ENCODE data around the gene CDH23. TPM values are rescaled to one million over a fixed set of nuclear protein-coding genes. Genes with fewer than 3 reads are reported as not detected.
A peak's percentile ranks its signal among the peaks of the same experiment; 100 is the strongest.

Gene CDH23
- total and polyA plus RNA-seq, 2 donors (not counting 1 experiment from before 2014, with no cell fraction given): 0.01 to 0.17 TPM

DNA sequence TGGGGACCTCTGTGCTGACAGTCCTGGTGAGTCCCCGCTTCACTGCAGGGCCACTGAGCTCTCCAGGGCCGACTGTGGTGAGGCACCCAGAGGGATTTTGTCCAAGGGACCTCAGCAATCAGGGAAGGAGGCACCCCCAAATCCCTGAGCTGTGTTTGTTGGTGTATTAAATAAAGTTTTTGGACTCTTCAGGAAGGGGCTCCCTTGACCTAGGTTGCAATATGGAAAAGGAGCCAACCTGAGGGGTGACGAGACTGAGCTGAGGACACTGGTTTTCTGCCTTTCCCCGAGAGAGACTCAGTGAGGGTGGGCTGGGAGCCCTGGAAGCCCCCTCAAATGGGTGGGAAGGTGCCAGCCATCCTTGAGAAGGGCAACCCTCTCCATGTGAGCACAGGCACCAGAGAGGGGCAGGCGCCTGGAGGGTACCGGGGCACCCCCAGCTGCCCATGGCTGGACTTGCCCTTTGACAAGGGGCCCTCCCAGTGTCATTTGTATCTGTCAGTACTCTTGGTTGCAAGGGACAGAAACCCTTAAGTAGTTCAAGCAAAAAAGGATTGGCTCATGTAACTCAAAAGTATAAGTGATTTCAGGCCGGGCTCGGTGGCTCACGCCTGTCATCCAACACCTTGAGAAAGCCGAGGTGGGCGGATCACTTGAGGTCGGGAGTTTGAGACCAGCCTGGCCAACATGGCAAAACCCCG is 250.0 kb downstream of the CDH23 start:
- Histone ChIP-seq H3K4me2 (ENCODE audit: extremely low read depth, insufficient read depth, low read length) (no peak overlapping the region), H3K36me3 (ENCODE audit: control insufficient read depth, insufficient read depth, low read length) (no peaks in the 10 kb centered on the region), H3K4me3 (replicated peaks in 1 of 4; ENCODE audit: control extremely low read depth in 1 of 4, insufficient read depth in 1 of 4, low read depth in 3 of 4, low read length in 4 of 4) (no peak overlapping the region), H3K79me2 (ENCODE audit: control insufficient read depth, insufficient read depth, low read length) (no peaks in the 10 kb centered on the region), H4K20me1 (ENCODE audit: control insufficient read depth, extremely low read depth, insufficient read depth, low read length) (no peaks in the 10 kb centered on the region), H2AFZ (ENCODE audit: low read length) (no peak overlapping the region), H3K9me3 (ENCODE audit: control insufficient read depth, insufficient read depth, low read depth, low read length) (no peaks in the 10 kb centered on the region), H3K27me3 (ENCODE audit: control insufficient read depth, insufficient read depth, low read length) (peaks cover 6% of the 10 kb centered on the region), H3K9ac (ENCODE audit: insufficient read depth, low read length) (no peak overlapping the region), H3K27ac (ENCODE audit: insufficient read depth, low read length) (no peak overlapping the region), H3K4me1 (ENCODE audit: control insufficient read depth, extremely low read depth, insufficient read depth, low read length) (no peaks in the 10 kb centered on the region)
- TF ChIP-seq EZH2 (IDR thresholded peaks at IDR 0.05; ENCODE audit: low read length, missing control alignments): no peak
- TF ChIP-seq, protein P1, sequence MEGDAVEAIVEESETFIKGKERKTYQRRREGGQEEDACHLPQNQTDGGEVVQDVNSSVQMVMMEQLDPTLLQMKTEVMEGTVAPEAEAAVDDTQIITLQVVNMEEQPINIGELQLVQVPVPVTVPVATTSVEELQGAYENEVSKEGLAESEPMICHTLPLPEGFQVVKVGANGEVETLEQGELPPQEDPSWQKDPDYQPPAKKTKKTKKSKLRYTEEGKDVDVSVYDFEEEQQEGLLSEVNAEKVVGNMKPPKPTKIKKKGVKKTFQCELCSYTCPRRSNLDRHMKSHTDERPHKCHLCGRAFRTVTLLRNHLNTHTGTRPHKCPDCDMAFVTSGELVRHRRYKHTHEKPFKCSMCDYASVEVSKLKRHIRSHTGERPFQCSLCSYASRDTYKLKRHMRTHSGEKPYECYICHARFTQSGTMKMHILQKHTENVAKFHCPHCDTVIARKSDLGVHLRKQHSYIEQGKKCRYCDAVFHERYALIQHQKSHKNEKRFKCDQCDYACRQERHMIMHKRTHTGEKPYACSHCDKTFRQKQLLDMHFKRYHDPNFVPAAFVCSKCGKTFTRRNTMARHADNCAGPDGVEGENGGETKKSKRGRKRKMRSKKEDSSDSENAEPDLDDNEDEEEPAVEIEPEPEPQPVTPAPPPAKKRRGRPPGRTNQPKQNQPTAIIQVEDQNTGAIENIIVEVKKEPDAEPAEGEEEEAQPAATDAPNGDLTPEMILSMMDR (conservative IDR thresholded peaks at IDR 0.05 in 1 of 2, IDR thresholded peaks at IDR 0.05 in 1 of 2; ENCODE audit: low read depth in 1 of 2, low read length in 2 of 2): no peak
- no peak for DNase-seq (ENCODE audit: low read depth in 2 of 2)

DNA sequence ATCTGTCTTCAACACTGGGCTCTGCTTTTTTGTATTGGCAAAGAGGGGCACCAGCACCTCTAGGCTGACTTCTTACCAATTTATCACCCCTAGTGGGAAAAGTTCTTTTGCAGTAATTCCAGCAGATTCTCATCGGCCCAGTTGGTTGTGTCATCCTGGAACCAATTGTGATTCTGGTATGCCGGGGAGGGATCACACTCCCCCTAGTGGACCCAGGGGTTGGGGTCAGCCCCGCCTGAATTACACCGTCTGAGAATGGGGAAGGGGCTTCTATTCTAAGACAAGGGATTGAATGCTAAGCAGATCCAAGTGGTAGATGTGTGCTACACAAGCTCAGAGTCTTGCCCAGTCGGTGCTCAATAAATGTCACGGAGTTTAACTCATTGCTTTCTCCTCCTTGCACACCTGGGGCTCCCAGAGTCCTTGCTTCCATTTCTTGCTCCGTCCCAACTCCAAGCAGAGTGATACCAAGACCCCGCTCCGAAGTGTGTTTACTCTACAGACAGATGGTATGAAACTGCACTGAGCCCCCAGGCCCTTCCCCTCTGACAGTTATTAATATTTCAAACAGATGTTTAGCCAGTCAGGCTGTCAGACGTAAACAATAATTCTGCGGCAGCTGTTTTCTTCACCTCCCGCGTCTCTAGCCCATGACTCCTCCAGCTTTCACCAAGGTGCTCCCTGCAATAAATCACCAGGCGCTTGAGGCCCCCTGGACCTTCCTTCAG is 251.0 kb downstream of the CDH23 start:
- no peak overlapping the region for H3K4me3 ChIP-seq (replicated peaks in 1 of 4; ENCODE audit: control extremely low read depth in 1 of 4, insufficient read depth in 1 of 4, low read depth in 3 of 4, low read length in 4 of 4)
- no peak overlapping the region for H3K4me2 ChIP-seq (ENCODE audit: extremely low read depth, insufficient read depth, low read length)
- H3K9me3 ChIP-seq (ENCODE audit: control insufficient read depth, insufficient read depth, low read depth, low read length): no peaks in the 10 kb centered on the region
- peaks cover 7% of the 10 kb centered on the region for H3K27me3 ChIP-seq (ENCODE audit: control insufficient read depth, insufficient read depth, low read length)
- TF ChIP-seq, protein P1 (conservative IDR thresholded peaks at IDR 0.05 in 1 of 2, IDR thresholded peaks at IDR 0.05 in 1 of 2; ENCODE audit: low read depth in 1 of 2, low read length in 2 of 2): peak; percentile 39 to 43
- no peak for TF ChIP-seq EZH2 (IDR thresholded peaks at IDR 0.05; ENCODE audit: low read length, missing control alignments)
- no peak overlapping the region for H3K27ac ChIP-seq (ENCODE audit: insufficient read depth, low read length)
- no peaks in the 10 kb centered on the region for H3K79me2 ChIP-seq (ENCODE audit: control insufficient read depth, insufficient read depth, low read length)
- H3K36me3 ChIP-seq (ENCODE audit: control insufficient read depth, insufficient read depth, low read length): no peaks in the 10 kb centered on the region
- no peak for DNase-seq (ENCODE audit: low read depth in 2 of 2)
- no peaks in the 10 kb centered on the region for H3K4me1 ChIP-seq (ENCODE audit: control insufficient read depth, extremely low read depth, insufficient read depth, low read length)
- H3K9ac ChIP-seq (ENCODE audit: insufficient read depth, low read length): no peak overlapping the region
- H2AFZ ChIP-seq (ENCODE audit: low read length): no peak overlapping the region
- no peaks in the 10 kb centered on the region for H4K20me1 ChIP-seq (ENCODE audit: control insufficient read depth, extremely low read depth, insufficient read depth, low read length)

DNA sequence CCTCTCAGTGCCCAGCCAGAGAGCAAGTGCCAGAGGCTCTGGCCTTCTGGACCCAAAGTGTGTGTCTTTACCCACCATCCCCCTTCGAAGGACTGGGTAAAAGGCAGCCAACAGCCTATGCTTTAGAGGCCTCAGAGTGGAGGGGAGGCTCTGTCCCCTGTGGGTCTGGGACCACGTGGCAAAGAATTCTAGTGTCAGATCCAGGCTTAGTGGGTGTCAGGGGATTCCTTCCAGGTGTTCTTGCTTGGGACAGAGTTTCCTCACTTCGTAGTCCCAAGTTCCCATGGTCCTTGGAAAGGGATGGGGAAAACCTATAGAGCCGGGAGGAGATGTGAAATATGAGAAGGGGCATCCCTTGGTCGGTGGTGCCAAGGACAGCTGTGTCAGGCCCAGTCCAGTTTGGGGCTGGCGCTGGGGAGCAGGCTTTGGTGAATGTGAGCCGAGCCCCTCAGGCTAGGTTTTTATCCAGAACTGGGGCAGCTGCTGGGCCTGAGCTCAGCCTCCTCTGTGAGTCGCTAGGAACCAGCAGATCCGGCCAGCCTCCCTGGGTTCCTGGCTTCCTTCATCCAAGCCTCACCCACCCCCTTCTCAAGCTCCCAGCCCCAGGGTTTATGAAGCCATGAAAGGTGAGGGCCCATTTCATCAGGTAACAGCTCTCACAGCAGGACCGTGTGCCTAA is 251.7 kb downstream of the CDH23 start:
- no peak overlapping the region for H3K4me3 ChIP-seq (replicated peaks in 1 of 4; ENCODE audit: control extremely low read depth in 1 of 4, insufficient read depth in 1 of 4, low read depth in 3 of 4, low read length in 4 of 4)
- peaks cover 7% of the 10 kb centered on the region for H3K27me3 ChIP-seq (ENCODE audit: control insufficient read depth, insufficient read depth, low read length)
- no peak overlapping the region for H3K27ac ChIP-seq (ENCODE audit: insufficient read depth, low read length)
- no peak for TF ChIP-seq EZH2 (IDR thresholded peaks at IDR 0.05; ENCODE audit: low read length, missing control alignments)
- TF ChIP-seq, protein P1 (conservative IDR thresholded peaks at IDR 0.05 in 1 of 2, IDR thresholded peaks at IDR 0.05 in 1 of 2; ENCODE audit: low read depth in 1 of 2, low read length in 2 of 2): no peak
- DNase-seq (ENCODE audit: low read depth in 2 of 2): no peak
- no peak overlapping the region for H3K9ac ChIP-seq (ENCODE audit: insufficient read depth, low read length)
- H3K4me1 ChIP-seq (ENCODE audit: control insufficient read depth, extremely low read depth, insufficient read depth, low read length): no peaks in the 10 kb centered on the region
- H2AFZ ChIP-seq (ENCODE audit: low read length): no peak overlapping the region
- H3K79me2 ChIP-seq (ENCODE audit: control insufficient read depth, insufficient read depth, low read length): no peaks in the 10 kb centered on the region
- no peak overlapping the region for H3K4me2 ChIP-seq (ENCODE audit: extremely low read depth, insufficient read depth, low read length)
- H3K9me3 ChIP-seq (ENCODE audit: control insufficient read depth, insufficient read depth, low read depth, low read length): no peaks in the 10 kb centered on the region
- H3K36me3 ChIP-seq (ENCODE audit: control insufficient read depth, insufficient read depth, low read length): no peaks in the 10 kb centered on the region
- H4K20me1 ChIP-seq (ENCODE audit: control insufficient read depth, extremely low read depth, insufficient read depth, low read length): no peaks in the 10 kb centered on the region

Data from fibroblast of lung (primary cell).